Erythroblast (primary cell): ENCODE measurements around the gene MRPL21.
"Not testable (repeated sequence)": the region's sequence is repeated elsewhere in the genome, so short reads cannot be mapped to it uniquely, and the experiment has no call there.

Experiments used
- DNase-seq, 2 experiments: peaks; one replicate each; lab custom pipeline; 2025; lab: John Stamatoyannopoulos, UW
- GATA1 ChIP-seq: IDR thresholded peaks from 2 replicates; pipeline ENCODE4 v1.6.1; 2011; ENCODE audit warnings: low read depth, mild to moderate bottlenecking, control low read depth, low read length, moderate library complexity
- POLR2A ChIP-seq: IDR thresholded peaks from 2 replicates; pipeline ENCODE4 v1.6.1; 2011; ENCODE audit warnings: mild to moderate bottlenecking, low read length

The MRPL21 gene

GRCh38 chr11:68882391-68882790, 21.2 kb downstream of the MRPL21 start:
- no peak for TF ChIP-seq POLR2A
- TF ChIP-seq GATA1, result no peak
- DNase-seq, result no peak

DNA sequence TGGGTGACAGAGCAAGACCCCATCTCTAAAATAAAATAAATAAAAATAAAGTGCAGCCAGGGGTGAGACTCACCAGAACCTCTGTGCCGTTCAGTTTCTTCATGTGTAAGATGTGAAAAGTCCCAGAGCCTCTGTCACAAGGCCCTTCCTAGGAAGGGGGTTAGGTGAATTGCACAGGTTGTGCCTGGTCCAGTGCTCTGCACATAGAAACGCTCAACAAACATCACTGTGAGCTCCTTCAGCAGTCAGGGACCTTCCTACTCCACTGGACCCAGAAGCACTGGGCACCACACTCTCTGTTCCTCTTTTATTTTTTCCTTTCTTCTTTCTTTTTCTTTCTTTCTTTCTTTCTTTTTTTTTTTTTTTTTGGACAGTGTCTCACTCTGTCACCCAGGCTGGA, 22.3 kb downstream of the MRPL21 start:
- DNase-seq, result no peak
- TF ChIP-seq GATA1 (no peak), POLR2A (no peak)

DNA sequence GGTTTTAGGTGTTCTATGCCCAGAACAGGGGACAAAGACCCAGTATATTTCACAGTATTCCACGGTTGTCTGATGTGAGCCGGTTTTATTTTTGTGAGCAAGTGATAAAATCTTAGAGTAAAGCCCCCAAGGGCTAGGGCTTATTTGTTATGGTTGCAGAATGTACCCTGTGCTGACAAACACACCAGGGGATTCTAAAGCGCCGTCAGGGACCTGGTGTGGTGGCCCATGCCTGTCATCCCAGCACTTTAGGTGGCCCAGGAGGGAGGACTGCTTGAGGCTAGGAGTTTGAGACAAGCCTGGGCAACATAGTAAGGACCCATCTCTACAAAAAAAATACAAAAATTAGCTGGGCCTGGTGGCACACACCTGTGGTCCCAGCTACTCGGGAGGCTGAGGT, 22.8 kb downstream of the MRPL21 start:
- TF ChIP-seq GATA1 (no peak), POLR2A (no peak)
- DNase-seq, result no peak

DNA sequence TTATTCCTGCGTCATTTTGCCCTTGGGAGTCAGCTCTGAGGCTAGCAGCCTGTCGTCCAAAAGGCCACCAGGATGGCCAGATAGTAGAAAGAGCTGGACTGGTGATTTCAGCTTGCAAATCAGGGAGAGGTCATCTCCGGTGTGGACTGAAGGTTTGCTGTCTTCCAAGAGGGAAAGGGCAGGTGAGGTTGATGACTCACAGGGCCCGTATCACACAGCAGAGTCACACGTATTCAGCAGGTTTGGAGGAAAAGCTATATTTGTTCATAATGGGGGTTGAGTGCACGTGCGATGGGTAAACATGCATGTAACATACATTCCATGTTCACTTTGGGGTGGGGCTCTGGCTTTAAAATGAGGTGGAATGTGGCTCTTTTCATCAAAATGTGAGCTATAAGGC, 25.6 kb downstream of the MRPL21 start:
- no peak for DNase-seq
- TF ChIP-seq POLR2A, result no peak
- TF ChIP-seq GATA1, result no peak

DNA sequence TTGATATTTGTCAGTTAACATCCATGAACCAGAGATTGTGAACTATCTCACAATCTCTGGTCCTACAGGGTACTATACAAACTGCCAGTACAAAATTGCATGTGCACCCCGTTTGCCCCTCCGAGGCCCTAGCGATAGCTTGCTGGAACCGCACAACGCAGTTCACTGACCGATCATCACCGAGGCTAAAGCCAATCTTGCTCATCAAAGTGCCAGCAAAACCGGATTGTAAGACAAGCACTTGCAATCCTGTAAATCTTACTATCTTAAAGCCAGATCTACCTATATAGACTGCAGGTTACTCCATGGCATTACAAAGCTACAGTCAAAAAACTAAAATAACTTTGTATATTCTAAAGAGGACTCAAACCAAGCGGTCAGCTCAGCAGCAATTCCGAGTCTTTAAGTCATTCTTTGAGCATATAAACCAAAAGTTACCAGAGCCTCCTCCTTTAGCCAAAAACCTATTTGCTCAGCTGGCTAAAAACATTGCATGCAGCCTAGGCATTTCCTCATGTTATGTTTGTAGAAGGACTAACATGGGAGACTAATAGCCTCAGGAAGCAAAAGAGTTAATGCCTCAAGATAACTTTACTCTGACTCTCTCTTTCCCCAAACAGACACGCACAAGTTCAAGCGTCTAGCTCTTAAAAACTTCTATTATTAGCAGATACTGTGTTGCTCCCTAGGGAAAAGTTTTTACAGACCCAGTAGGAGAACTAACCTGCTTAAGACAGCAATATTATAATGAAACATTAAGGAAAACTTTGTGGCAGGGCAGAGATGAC, 31.2 kb downstream of the MRPL21 start:
- no peak for TF ChIP-seq GATA1
- TF ChIP-seq POLR2A, result no peak

DNA sequence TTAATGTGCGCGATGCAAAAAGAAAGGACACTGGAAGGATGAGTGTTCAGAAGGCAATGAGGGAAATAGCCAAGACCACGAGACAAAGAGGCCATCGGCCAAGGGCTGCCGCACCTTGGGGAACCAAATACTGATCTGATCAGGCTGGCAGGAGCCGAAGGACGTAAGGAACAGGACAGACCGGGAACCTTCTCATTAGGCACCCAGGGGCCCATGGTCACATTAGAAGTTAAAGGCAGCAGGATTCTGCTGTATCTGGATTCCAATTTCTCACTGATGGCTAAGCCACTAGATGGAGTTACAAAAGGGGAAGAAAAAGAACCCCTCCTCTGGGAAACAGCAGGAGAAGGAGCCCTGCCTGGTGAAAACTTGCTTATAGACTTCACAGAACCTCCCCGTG, 33.2 kb downstream of the MRPL21 start:
- no peak for DNase-seq
- TF ChIP-seq POLR2A, result no peak
- no peak for TF ChIP-seq GATA1

More for the DNA sequence above, 31.2 kb downstream of the MRPL21 start:
- no peak for DNase-seq

DNA sequence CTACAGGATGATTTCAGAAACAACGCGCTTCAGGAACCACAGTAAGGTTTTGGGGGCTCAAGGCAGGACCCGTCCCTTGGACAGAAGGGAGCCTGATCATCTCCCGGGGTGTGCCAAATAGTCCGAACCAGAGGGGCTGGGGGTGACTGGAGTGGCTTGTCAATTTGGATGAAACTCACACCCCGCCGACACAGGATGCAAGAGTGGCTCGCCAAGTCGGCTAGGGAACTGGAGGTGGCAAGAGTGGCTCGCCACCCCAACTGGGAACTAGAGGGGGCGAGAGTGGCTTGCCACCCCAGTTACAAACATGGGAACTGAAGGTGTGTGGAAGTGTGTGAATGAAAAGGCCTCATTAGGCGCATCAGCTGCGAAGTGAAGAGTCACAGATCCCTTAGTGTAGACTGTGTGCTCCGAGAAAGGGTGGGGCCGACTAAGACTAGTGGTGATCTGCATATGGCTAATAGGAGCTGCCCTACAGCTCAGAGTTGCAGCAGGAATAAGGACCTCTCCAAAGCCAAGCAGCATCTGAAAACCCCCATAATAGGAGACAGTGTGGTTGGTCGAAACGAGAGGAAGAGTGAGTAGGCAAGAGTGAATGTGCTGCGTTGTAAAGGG, 35.3 kb downstream of the MRPL21 start:
- no peak for DNase-seq
- no peak for TF ChIP-seq GATA1
- no peak for TF ChIP-seq POLR2A

GRCh38 chr11:68867066-68867465, 36.6 kb downstream of the MRPL21 start:
- TF ChIP-seq GATA1, result no peak
- TF ChIP-seq POLR2A, result no peak
- no peak for DNase-seq

DNA sequence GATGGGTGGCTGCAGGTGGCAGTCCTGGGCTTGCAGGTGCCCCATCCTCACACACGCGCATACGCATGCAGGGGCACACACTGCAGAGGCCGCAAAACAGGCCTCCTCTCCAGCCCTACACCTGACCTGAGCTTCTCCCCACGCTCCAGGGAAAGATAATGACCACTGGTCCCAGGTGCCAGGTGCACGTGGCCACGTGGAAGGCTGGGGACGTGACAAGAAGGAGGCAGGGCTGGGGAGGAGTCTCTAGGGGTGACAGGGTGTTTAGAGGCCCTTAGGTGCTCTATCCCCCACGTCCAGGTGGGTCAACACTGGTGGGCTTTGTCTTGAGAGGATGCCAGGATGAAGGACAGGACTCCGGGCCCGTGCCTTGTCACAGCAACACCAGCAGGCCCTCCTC, 38.4 kb downstream of the MRPL21 start:
- TF ChIP-seq POLR2A (no peak), GATA1 (no peak)

GRCh38 chr11:68863553-68864265, 39.9 kb downstream of the MRPL21 start:
- no peak for DNase-seq
- TF ChIP-seq GATA1, result no peak
- no peak for TF ChIP-seq POLR2A

More for the DNA sequence above, 38.4 kb downstream of the MRPL21 start:
- no peak for DNase-seq

DNA sequence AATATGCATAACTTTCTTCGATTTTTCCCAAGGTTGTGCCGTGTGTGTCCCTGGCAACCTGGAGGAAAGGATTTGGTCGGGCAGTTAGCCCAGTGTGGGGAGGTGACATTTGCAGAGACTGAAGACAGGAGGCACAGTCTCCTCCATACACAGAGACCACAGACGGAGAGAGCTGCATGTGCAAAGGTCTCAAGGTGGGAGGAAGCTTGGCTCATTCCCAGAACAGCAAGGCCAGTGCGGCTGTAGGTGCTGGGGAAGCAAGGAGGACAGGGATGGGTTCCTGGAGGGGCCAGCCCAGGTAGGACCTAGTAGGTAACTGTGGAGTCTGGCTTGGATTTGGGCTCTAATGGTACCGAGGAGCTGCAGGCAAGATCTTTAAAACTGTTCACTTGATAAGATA, 41.2 kb downstream of the MRPL21 start:
- TF ChIP-seq POLR2A (no peak), GATA1 (no peak)
- no peak for DNase-seq

GRCh38 chr11:68859123-68859522, 44.5 kb downstream of the MRPL21 start:
- TF ChIP-seq GATA1 (no peak), POLR2A (no peak)

DNA sequence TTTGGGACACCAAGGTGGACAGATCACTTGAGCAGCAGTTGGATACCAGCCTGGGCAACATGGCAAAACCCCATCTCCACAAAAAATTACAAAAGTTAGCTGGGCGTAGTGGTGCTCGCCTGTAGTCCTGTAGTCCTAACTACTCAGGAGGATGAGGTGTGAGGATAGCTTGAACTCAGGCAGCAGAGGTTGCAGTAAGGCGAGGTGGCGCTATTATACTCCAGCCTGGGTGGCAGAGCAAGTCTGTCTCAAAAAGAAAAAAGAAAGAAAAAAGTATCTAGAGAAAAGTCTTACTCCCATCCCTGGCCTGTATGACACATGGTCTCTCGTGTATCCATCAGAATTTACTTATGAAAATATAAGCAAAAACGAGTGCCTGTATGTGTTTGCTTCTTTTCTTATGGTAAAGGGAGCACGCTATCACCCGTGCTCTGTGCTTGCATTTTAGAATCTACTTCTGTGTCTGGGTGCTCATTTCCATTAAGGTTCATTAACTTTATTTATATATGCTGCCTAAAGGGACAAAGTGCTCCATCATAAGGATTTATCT, 46.5 kb downstream of the MRPL21 start:
- no peak for TF ChIP-seq POLR2A
- no peak for TF ChIP-seq GATA1
- no peak for DNase-seq

More at GRCh38 chr11:68859123-68859522, 44.5 kb downstream of the MRPL21 start:
- no peak for DNase-seq

GRCh38 chr11:68856425-68857030, 47.1 kb downstream of the MRPL21 start:
- not testable (repeated sequence) for DNase-seq
